HEK293 (cell line): ENCODE results near the gene RNF149.

Source experiments
- CTCF ChIA-PET: fragments of 350-600 bp; formaldehyde crosslinking; extraction: SDS; loops from one replicate; lab custom pipeline; 2021; ENCODE audit warnings: antibody characterized with exemption; lab: Yijun Ruan, JAX
- POLR2A ChIA-PET: fragments of 300-600 bp; formaldehyde crosslinking; extraction: SDS; loops from one replicate; lab custom pipeline; 2020; ENCODE audit warnings: antibody characterized with exemption, inconsistent platforms; lab: Yijun Ruan, JAX
- H3K27ac ChIP-seq: fragments of 200-500 bp; sonication (Bioruptor generic); 2 replicates; pipeline ENCODE4 v1.5.1; 2014; ENCODE audit warnings: low read depth, low read length, control low read depth, inconsistent platforms; ENCODE audit errors: extremely low read depth
- H3K36me3 ChIP-seq, 2 experiments: fragments of 200-500 bp in 1 of 2; sonication (Bioruptor generic) in 1 of 2; 1 replicate in 1 of 2; 2 replicates in 1 of 2; pipeline ENCODE4 v1.5.1; 2014 to 2017; ENCODE audit warnings: inconsistent platforms in 2 of 2, low read length in 2 of 2; ENCODE audit not compliant: control insufficient read depth in 2 of 2, insufficient read depth in 1 of 2
- H3K4me1 ChIP-seq: fragments of 200-500 bp; sonication (Bioruptor generic); 2 replicates; pipeline ENCODE4 v1.5.1; 2014; ENCODE audit warnings: mild to moderate bottlenecking, low read length, inconsistent platforms; ENCODE audit not compliant: control insufficient read depth, insufficient read depth
- H3K4me3 ChIP-seq: 2 replicates; pipeline ENCODE4 v1.5.1; 2011; ENCODE audit warnings: low read depth, mild to moderate bottlenecking, control low read depth, low read length, moderate library complexity
- H3K9me3 ChIP-seq: fragments of 200-500 bp; sonication (Bioruptor generic); 2 replicates; pipeline ENCODE4 v1.5.1; 2014; ENCODE audit warnings: low read depth, low read length, inconsistent platforms; ENCODE audit not compliant: control insufficient read depth, insufficient read depth
- AEBP2 ChIP-seq: fragments of 450-650 bp; formaldehyde crosslinking; IDR thresholded peaks from 2 replicates; pipeline ENCODE4 v1.5.1; 2016; ENCODE audit warnings: missing biosample characterization, missing genetic modification characterization, borderline replicate concordance
- FEZF1 ChIP-seq: fragments of 450-650 bp; formaldehyde crosslinking; IDR thresholded peaks from 2 replicates; pipeline ENCODE4 v1.5.1; 2016; ENCODE audit warnings: missing biosample characterization, missing genetic modification characterization
- GLI4 ChIP-seq: fragments of 450-650 bp; formaldehyde crosslinking; IDR thresholded peaks from 2 replicates; pipeline ENCODE4 v1.5.1; 2016; ENCODE audit warnings: missing biosample characterization, missing genetic modification characterization
- IKZF3 ChIP-seq: fragments of 450-650 bp; IDR thresholded peaks from 2 replicates; pipeline ENCODE4 v1.5.0; 2018; ENCODE audit warnings: missing biosample characterization, mild to moderate bottlenecking, missing genetic modification characterization, moderate library complexity
- KLF16 ChIP-seq: fragments of 450-650 bp; formaldehyde crosslinking; IDR thresholded peaks from 2 replicates; pipeline ENCODE4 v1.5.1; 2017; ENCODE audit warnings: missing biosample characterization, missing genetic modification characterization
- KLF17 ChIP-seq: fragments of 450-650 bp; formaldehyde crosslinking; IDR thresholded peaks from 2 replicates; pipeline ENCODE4 v1.5.1; 2016; ENCODE audit warnings: missing biosample characterization, missing genetic modification characterization
- KLF9 ChIP-seq: fragments of 450-650 bp; formaldehyde crosslinking; IDR thresholded peaks from 2 replicates; pipeline ENCODE4 v1.5.1; 2016; ENCODE audit warnings: missing biosample characterization, missing genetic modification characterization, low read depth
- ZBTB11 ChIP-seq: fragments of 450-650 bp; formaldehyde crosslinking; conservative IDR thresholded peaks from 2 replicates; pipeline ENCODE4 v1.5.1; 2016; ENCODE audit warnings: low read depth, missing biosample characterization, missing genetic modification characterization
- ZBTB6 ChIP-seq: fragments of 450-650 bp; formaldehyde crosslinking; IDR thresholded peaks from 2 replicates; pipeline ENCODE4 v1.5.1; 2017; ENCODE audit warnings: missing biosample characterization, missing genetic modification characterization
- ZNF112 ChIP-seq: fragments of 450-650 bp; formaldehyde crosslinking; IDR thresholded peaks from 2 replicates; pipeline ENCODE4 v1.5.0; 2017; ENCODE audit warnings: missing biosample characterization, missing genetic modification characterization
- ZNF16 ChIP-seq: fragments of 450-650 bp; formaldehyde crosslinking; IDR thresholded peaks from 2 replicates; pipeline ENCODE4 v1.5.1; 2016; ENCODE audit warnings: low read depth, missing biosample characterization, missing genetic modification characterization
- ZNF23 ChIP-seq: fragments of 450-650 bp; formaldehyde crosslinking; IDR thresholded peaks from 2 replicates; pipeline ENCODE4 v1.5.1; 2016; ENCODE audit warnings: missing biosample characterization, missing genetic modification characterization, borderline replicate concordance
- ZNF239 ChIP-seq: fragments of 450-650 bp; formaldehyde crosslinking; IDR thresholded peaks from 2 replicates; pipeline ENCODE4 v1.5.1; 2016; ENCODE audit warnings: missing biosample characterization, missing genetic modification characterization
- ZNF394 ChIP-seq: fragments of 450-650 bp; formaldehyde crosslinking; IDR thresholded peaks from 2 replicates; pipeline ENCODE4 v1.5.1; 2016; ENCODE audit warnings: missing biosample characterization, missing genetic modification characterization, mild to moderate bottlenecking, moderate library complexity, borderline replicate concordance
- ZNF48 ChIP-seq: fragments of 450-650 bp; formaldehyde crosslinking; IDR thresholded peaks from 2 replicates; pipeline ENCODE4 v1.5.1; 2016; ENCODE audit warnings: missing biosample characterization, missing genetic modification characterization
- ZNF530 ChIP-seq: fragments of 450-650 bp; formaldehyde crosslinking; IDR thresholded peaks from 2 replicates; pipeline ENCODE4 v1.5.1; 2016; ENCODE audit warnings: low read depth, missing biosample characterization, missing genetic modification characterization
- ZNF596 ChIP-seq: fragments of 450-650 bp; IDR thresholded peaks from 2 replicates; pipeline ENCODE4 v1.5.0; 2018; ENCODE audit warnings: missing biosample characterization, mild to moderate bottlenecking, missing genetic modification characterization, moderate library complexity
- ZNF768 ChIP-seq: fragments of 450-650 bp; formaldehyde crosslinking; IDR thresholded peaks from 2 replicates; pipeline ENCODE4 v1.5.1; 2018; ENCODE audit warnings: missing biosample characterization, mild to moderate bottlenecking, missing genetic modification characterization
- ZSCAN5A ChIP-seq: fragments of 450-650 bp; formaldehyde crosslinking; IDR thresholded peaks from 2 replicates; pipeline ENCODE4 v1.5.1; 2016; ENCODE audit warnings: missing biosample characterization, missing genetic modification characterization
- ZXDB ChIP-seq: fragments of 450-650 bp; formaldehyde crosslinking; IDR thresholded peaks from 2 replicates; pipeline ENCODE4 v1.5.1; 2016; ENCODE audit warnings: missing biosample characterization, missing genetic modification characterization

Gene RNF149

GRCh38 chr2:101348883-101349282 lies 40.4 kb upstream of the RNF149 start:
- Histone ChIP-seq H3K27ac (no peak overlapping the region), H3K4me1 (no peaks in the 10 kb centered on the region), H3K4me3 (no peak overlapping the region), H3K9me3 (no peaks in the 10 kb centered on the region), H3K36me3 (no peaks in the 10 kb centered on the region)
- TF ChIP-seq AEBP2 (tag by site-specific recombination) (no peak), ZNF596 (no peak), ZSCAN5A (tag by site-specific recombination) (no peak), ZXDB (no peak), ZNF530 (tag by site-specific recombination) (no peak), ZNF112 (tag by site-specific recombination) (no peak), KLF9 (tag by site-specific recombination) (no peak), ZNF48 (tag by site-specific recombination) (no peak), KLF16 (no peak), ZNF768 (tag by site-specific recombination) (no peak), ZNF16 (no peak), ZNF394 (tag by site-specific recombination) (no peak), ZNF23 (tag by site-specific recombination) (no peak), ZNF239 (tag by site-specific recombination) (no peak), ZBTB6 (tag by site-specific recombination) (no peak), IKZF3 (tag by site-specific recombination) (no peak), GLI4 (tag by site-specific recombination) (no peak), ZBTB11 (tag by site-specific recombination) (no peak), KLF17 (no peak), FEZF1 (no peak)
- ChIA-PET CTCF (interaction anchor here (0.6 to 1.9 kb wide), 10 partner anchors 8 to 421 kb away, joined by 3 to 11 read pairs (median 4); partner anchors contain the start of gene CREG2), POLR2A (no interaction called here)
